CD4-positive, alpha-beta T cell treated with Interleukin-12 subunit alpha and Interleukin-12 subunit beta, for 1 hour (primary cell): Measurements from ENCODE around the gene FOXP1.
"Not testable (repeated sequence)": the region's sequence is repeated elsewhere in the genome, so short reads cannot be mapped to it uniquely, and the experiment has no call there.

Experiments used
- DNase-seq: peaks from one replicate; pipeline ENCODE4 v3.0.0-alpha.2; 2020

Gene FOXP1

GRCh38 chr3:71042759-71043158, 540.8 kb downstream of the FOXP1 start:
- no peak for DNase-seq

GRCh38 chr3:71041371-71041770, 542.2 kb downstream of the FOXP1 start:
- DNase-seq: no peak

DNA sequence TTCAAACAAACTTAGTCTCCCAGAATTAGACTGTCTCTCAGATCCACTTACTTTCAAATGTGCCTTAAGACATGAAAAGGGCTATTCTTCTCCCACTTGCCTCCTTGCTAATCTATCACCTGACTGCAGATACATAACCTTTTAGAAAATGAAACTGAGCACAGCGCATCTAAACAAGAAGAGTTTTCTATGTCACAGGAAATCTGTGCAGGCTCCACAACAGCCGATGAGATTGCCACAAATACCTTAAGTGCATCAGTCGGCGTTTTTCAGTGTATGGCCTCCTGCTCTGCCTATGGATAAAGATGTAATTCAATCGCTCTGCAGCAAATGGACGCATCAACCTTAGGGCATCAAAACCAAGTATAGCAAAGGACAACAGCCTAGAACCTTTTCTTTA, 544.2 kb downstream of the FOXP1 start:
- peak; percentile 46 for DNase-seq

- DNase-seq: no peak
Observed at GRCh38 chr3:71037775-71038174, 545.8 kb downstream of the FOXP1 start.

DNA sequence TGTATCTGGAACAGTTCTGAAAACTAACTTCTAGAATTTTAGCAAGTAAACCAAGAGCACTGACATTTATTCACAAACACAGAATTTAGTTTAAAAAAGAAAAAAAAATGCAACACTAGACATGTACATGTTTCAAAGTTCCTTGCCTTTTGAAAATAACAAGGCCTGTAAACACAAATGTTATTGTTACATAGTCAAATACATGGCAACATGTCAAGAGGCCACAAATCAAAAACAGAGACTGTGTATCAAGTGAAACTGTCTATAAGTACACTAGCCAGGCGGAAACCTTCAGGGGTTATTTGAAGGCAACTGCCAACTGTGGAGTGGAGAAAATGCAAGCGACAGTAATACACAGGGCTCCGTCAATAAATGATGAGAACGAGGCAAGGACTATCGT, 547.6 kb downstream of the FOXP1 start:
- DNase-seq: no peak

DNA sequence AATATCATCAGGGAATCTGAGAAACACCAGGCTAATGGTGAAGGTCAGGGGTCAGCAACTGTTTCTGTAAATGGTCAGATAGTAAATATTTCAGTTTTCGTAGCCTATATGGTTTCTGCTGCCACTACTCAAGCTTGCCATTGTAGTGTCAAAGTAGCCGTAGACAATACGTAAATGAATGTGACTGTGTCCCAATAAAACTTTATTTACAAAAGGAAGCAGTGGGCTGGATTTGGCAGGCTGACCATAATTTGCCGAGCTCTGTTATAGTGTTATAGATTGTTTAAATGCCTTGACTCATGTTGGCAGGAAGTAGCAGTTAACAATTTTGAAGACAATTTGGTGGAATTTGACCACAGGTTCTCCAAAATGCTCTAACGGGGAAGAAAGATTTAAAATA, 548.2 kb downstream of the FOXP1 start:
- no peak for DNase-seq

DNA sequence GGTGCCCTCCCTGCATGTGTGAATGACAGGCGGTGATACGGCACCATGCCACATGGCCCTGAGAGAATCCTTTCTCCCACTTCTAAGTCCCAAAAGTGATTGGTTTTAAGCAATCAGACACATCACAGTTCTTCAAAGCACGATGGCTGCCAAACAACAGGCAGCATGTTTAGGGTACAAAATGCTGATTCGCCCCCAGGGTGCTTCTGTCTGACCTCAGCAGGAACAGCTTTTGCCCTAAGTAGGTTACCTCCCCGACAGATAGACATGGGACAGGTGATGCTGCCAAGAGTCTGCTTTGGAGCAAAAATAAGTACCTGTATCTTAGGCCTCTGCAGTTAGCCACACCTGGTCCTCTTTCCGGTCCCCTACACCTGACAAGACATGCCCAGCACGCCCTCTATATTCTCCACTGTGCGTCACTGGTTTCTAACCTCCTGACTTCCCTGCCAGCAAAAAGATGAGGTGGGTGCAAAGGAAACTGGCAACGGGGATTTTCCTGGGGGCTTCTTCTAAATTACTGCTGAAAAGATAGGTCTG, 549.8 kb downstream of the FOXP1 start:
- no peak for DNase-seq

- no peak for DNase-seq
Observed at GRCh38 chr3:71031914-71032521, 551.5 kb downstream of the FOXP1 start.

DNA sequence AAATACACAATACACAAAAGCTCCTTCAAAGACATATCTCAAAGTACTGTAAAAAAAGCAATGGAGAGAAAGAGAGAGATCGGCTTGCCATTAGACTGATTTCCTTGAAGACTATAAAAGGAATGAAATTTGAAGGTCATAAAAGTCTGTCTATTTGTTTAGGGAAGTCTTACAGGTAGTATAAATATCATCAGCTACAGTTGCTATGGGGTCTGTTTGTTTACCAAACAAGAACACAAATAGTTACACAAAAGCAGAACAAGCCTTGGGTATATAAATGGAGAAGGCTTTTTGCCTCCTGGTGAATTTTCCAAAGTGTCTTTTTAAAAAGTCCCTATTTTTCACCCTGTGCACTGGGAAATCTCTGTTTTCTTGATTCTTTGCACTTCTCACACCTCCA, 552.3 kb downstream of the FOXP1 start:
- DNase-seq: no peak

- DNase-seq: no peak
Observed at GRCh38 chr3:71030748-71031147, 552.8 kb downstream of the FOXP1 start.

DNA sequence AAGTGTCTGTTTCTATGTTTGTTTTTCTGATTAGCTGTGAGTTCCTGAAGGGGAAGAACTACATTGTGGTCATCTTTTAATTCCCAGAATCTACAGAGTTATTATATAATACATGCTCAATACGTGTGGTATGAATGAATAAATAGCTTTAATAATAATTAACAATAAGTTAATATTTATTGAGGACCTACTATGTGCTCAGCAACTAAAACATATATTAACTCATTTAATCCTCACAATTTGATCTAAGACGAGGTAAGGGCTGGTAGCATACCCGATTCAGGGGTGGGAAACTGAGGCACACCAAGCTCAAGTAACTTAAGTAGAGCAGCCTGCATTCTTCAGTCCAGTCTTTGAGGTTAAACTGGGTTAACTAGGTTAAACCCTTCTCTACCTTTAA, 553.8 kb downstream of the FOXP1 start:
- no peak for DNase-seq

DNA sequence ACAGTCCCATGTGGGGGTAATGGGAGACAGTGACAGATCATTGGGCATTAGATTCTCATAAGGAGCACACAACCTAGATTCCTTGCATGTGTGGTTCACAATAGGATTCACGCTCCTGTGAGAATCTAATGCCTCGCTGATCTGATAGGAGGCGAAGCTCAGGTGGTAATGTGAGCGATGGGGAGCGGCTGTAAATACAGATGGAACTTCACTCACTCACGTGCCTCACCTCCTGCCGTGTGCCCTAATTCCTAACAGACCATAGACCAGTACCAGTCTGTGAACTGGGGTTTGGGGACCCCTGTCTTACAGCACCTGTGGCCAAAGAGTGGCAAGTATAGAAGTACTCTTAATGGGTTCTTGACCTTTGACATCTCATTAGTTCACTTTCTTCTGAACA, 554.7 kb downstream of the FOXP1 start:
- no peak for DNase-seq

GRCh38 chr3:71028184-71028583, 555.3 kb downstream of the FOXP1 start:
- DNase-seq: no peak

- DNase-seq: no peak
Observed at GRCh38 chr3:71026634-71027578, 556.6 kb downstream of the FOXP1 start.

GRCh38 chr3:71025516-71025915, 558.0 kb downstream of the FOXP1 start:
- DNase-seq: no peak

- DNase-seq: no peak
Observed at GRCh38 chr3:71025010-71025409, 558.5 kb downstream of the FOXP1 start.

- DNase-seq: no peak
Observed at GRCh38 chr3:71022551-71023335, 560.8 kb downstream of the FOXP1 start.

DNA sequence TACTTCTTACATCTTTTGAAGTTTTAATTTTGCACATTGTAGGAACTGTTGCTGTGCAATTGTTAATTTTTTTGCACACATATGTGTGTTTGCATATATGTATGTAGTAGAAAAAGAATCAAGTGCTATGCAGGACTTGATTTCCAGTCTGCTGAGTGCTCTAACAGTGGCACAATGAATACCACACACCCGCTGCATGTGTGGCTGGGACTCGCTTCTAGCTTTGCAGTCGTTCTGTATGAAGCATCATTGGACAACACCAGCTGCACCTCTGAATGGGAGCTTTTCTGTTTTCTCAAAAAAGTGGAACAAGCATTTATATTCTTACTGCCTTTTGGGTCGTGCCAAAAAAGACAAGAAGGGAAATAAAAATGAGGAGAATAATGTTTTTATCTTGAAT, 564.7 kb downstream of the FOXP1 start:
- no peak for DNase-seq

GRCh38 chr3:71016178-71016845, 567.2 kb downstream of the FOXP1 start:
- DNase-seq: no peak

GRCh38 chr3:71014616-71015015, 568.9 kb downstream of the FOXP1 start:
- not testable (repeated sequence) for DNase-seq

- DNase-seq: no peak
Observed at GRCh38 chr3:71012971-71013370, 570.6 kb downstream of the FOXP1 start.

GRCh38 chr3:71011565-71012287, 571.8 kb downstream of the FOXP1 start:
- DNase-seq: peak; percentile 44
